ENCODE data around the gene OR8B3. TPM values are rescaled to one million over a fixed set of nuclear protein-coding genes. Genes with fewer than 3 reads are reported as not detected.

The OR8B3 gene
- total and polyA plus RNA-seq, 2 donors (not counting 3 experiments of a cell fraction or from before 2014, with no cell fraction given): not detected

- no peaks in the 10 kb centered on the region for H3K79me2 ChIP-seq (ENCODE audit: control insufficient read depth, insufficient read depth, low read length)
- no peak overlapping the region for H3K27ac ChIP-seq (ENCODE audit: insufficient read depth, low read depth, low read length)
- POLR2A ChIA-PET: no interaction called here
- no TSS peak for BruUV-seq (replicated peaks)
- TF ChIP-seq POLR2A (IDR thresholded peaks at IDR 0.05; ENCODE audit: low read depth, low read length) (no peak), EZH2 (IDR thresholded peaks at IDR 0.05; ENCODE audit: borderline replicate concordance, low read depth, low read length, severe bottlenecking) (no peak), GATA2 (IDR thresholded peaks at IDR 0.05; ENCODE audit: insufficient read depth, insufficient read length, low read depth, low read length) (no peak), FOS (IDR thresholded peaks at IDR 0.05; ENCODE audit: borderline replicate concordance, insufficient read depth, low read length) (no peak), POLR2AphosphoS5 (IDR thresholded peaks at IDR 0.05; ENCODE audit: insufficient read depth, low read depth, low read length) (no peak), JUN (IDR thresholded peaks at IDR 0.05; ENCODE audit: borderline replicate concordance, insufficient read depth, insufficient read length, low read depth) (no peak), MYC (IDR thresholded peaks at IDR 0.05; ENCODE audit: low read depth, low read length) (no peak), CTCF (IDR thresholded peaks at IDR 0.05; ENCODE audit: extremely low read depth in 1 of 2, insufficient read depth in 1 of 2, low read depth in 1 of 2, low read length in 2 of 2) (no peak), MAX (IDR thresholded peaks at IDR 0.05; ENCODE audit: insufficient read depth, insufficient read length) (no peak)
- H4K20me1 ChIP-seq (replicated peaks; ENCODE audit: control insufficient read depth, extremely low read depth, insufficient read depth, low read length): no peaks in the 10 kb centered on the region
- H3K9ac ChIP-seq (replicated peaks; ENCODE audit: extremely low read depth, insufficient read depth, low read length): no peak overlapping the region
- no peaks in the 10 kb centered on the region for H3K4me1 ChIP-seq (ENCODE audit: control insufficient read depth, extremely low read depth, insufficient read depth, low read length)
- H2AFZ ChIP-seq (ENCODE audit: low read depth, low read length): no peak overlapping the region
- DNase-seq (ENCODE audit: low read depth, low spot score) (no peak), FAIRE-seq (no peak)
- no peak overlapping the region for H3K4me3 ChIP-seq (replicated peaks in 1 of 3; ENCODE audit: insufficient read depth in 1 of 3, low read depth in 1 of 3, low read length in 3 of 3)
- H3K27me3 ChIP-seq (ENCODE audit: control insufficient read depth in 2 of 2, insufficient read depth in 2 of 2, low read length in 2 of 2): peaks cover 4 to 5% of the 10 kb centered on the region in 2 experiments
- no peak overlapping the region for H3K4me2 ChIP-seq (ENCODE audit: insufficient read depth, low read length)
- H3K9me3 ChIP-seq (replicated peaks; ENCODE audit: control insufficient read depth, insufficient read depth, low read length): no peaks in the 10 kb centered on the region
- CTCF ChIA-PET: no interaction called here
- H3K36me3 ChIP-seq (ENCODE audit: control insufficient read depth in 2 of 2, extremely low read depth in 1 of 2, insufficient read depth in 2 of 2, low read length in 2 of 2): no peaks in the 10 kb centered on the region
- H3K9me1 ChIP-seq (replicated peaks; ENCODE audit: control insufficient read depth, extremely low read depth, insufficient read depth, low read length): no peaks in the 10 kb centered on the region
- intact Hi-C loops (cut with micrococcal nuclease) (no loop called here), dilution Hi-C loops (cut with MboI; ENCODE audit: extremely low pct_ligation_motif_present, low sequenced_read_pairs) (no loop called here)
Observed at GRCh38 chr11:124434699-124435098, 35.9 kb upstream of the OR8B3 start.

All from endothelial cell of umbilical vein (primary cell).